GM21381 (cell line): ENCODE results near the gene ZNF761.

Experiments
- ATAC-seq: cut with Tn5 transposase; IDR thresholded peaks from one replicate; pipeline ENCODE4 v1.9.1; 2021; ENCODE audit warnings: mild to moderate bottlenecking, moderate library complexity; ENCODE audit not compliant: unreplicated experiment

Gene ZNF761

DNA sequence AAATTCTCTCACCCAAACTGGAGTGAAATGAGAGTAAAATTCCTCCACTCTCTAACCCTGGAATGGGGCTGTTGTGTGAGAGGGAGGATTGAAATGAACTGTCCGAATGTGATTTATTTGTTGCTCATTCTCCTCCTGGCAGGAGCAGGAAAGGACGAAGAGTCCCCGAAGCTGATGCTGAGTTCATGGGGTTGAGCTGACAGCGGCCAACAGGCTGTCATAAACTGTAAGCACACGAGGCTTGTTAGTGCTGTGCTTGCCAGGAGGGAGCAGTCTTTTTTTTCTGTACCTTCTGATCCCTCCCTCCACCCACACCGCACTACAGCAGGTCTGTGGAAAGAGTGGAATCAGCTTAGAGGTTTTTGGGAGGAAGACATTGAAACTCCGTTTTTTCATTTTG lies 73.1 kb downstream of the ZNF761 start:
- ATAC-seq = no peak

DNA sequence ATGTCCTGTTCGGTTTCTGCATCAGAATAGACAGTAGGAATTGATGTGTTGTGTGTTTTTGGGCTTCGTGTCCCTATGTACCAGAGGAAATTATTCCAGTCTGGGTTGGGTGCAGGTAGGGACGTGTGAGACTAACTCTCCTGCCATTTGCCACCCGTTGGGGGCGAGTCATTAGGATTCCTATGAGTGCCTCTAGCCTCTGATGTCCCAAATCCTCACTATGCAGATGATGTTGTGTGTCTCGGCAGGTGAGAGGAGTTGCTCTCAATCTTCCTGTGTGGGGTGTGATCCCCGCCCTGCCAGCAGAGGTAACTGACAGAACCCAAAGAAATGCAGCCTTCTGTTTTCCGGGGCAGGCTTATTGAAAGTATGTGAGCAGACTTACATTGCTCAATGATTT lies 74.9 kb downstream of the ZNF761 start:
- no peak for ATAC-seq
